Measurements from ENCODE around the gene CLCN2. TPM values are rescaled to one million over a fixed set of nuclear protein-coding genes. Genes with fewer than 3 reads are reported as not detected.
A peak's percentile ranks its signal among the peaks of the same experiment; 100 is the strongest.

Gene CLCN2
- total RNA-seq, 1 experiment from 2014 or later = 13.0 TPM

DNA sequence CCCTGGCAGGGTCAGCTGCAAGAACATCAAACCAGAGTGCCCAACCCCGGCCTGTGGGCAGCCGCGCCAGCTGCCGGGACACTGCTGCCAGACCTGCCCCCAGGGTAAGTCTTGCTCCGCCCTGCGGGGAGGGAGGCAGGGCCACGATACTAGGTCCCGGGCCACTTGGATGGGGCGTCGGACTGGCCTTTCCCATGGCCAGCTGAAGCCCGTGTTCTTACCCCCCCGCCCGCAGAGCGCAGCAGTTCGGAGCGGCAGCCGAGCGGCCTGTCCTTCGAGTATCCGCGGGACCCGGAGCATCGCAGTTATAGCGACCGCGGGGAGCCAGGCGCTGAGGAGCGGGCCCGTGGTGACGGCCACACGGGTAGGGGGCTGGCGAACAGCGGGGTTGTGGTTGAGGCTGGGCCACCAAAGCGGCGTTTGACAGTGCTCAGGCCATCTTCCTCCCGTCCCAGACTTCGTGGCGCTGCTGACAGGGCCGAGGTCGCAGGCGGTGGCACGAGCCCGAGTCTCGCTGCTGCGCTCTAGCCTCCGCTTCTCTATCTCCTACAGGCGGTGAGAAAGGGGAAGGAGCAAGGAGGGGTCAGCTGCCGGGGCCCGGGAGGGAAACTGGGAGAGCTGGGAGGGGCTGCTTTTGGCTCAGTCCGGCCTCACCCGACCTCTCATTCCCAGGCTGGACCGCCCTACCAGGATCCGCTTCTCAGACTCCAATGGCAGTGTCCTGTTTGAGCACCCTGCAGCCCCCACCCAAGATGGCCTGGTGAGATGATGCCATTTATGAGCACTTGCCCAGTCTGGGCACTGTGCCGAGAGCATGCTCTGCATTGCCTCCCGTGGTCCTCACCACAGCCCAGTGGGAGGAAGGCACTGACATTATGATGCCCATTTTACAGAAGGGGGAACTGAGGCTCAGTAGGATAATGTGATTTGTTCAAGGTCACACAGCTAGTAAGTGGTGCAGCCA lies 20.1 kb upstream of the CLCN2 start:
- ChIA-PET POLR2A (ENCODE audit: unreplicated experiment) (no interaction called here), CTCF (no interaction called here)
- DNase-seq (no peak), ATAC-seq (no peak)
- Histone ChIP-seq H3K27ac (ENCODE audit: low read length) (no peak overlapping the region), H3K4me1 (ENCODE audit: insufficient read depth, low read length) (no peaks in the 10 kb centered on the region), H3K4me2 (ENCODE audit: low read length) (no peak overlapping the region), H3K9me2 (replicated peaks; ENCODE audit: low read length) (no peaks in the 10 kb centered on the region), H4K20me1 (ENCODE audit: low read length) (no peaks in the 10 kb centered on the region), H3K4me3 (ENCODE audit: low read length) (no peak overlapping the region), H3K79me2 (ENCODE audit: low read length) (no peaks in the 10 kb centered on the region), H2AFZ (ENCODE audit: low read length) (no peak overlapping the region), H3F3A (ENCODE audit: low read length, unreplicated experiment) (no peaks in the 10 kb centered on the region), H3K9ac (ENCODE audit: low read length) (no peak overlapping the region), H3K36me3 (ENCODE audit: low read depth, low read length) (no peaks in the 10 kb centered on the region), H3K27me3 (ENCODE audit: low read length) (peaks cover 49% of the 10 kb centered on the region), H3K9me3 (ENCODE audit: low read length) (no peaks in the 10 kb centered on the region)
- intact Hi-C loops (cut with micrococcal nuclease) = no loop called here
- no peak for TF ChIP-seq EZH2 (IDR thresholded peaks at IDR 0.05; ENCODE audit: low read length, unreplicated experiment)
- no peak for TF ChIP-seq CTCF (conservative IDR thresholded peaks at IDR 0.05; ENCODE audit: low read depth, low read length)
- TF ChIP-seq EZH2phosphoT487 (IDR thresholded peaks at IDR 0.05; ENCODE audit: borderline replicate concordance, low read length) = no peak
- BruUV-seq (replicated peaks) = no TSS peak

DNA sequence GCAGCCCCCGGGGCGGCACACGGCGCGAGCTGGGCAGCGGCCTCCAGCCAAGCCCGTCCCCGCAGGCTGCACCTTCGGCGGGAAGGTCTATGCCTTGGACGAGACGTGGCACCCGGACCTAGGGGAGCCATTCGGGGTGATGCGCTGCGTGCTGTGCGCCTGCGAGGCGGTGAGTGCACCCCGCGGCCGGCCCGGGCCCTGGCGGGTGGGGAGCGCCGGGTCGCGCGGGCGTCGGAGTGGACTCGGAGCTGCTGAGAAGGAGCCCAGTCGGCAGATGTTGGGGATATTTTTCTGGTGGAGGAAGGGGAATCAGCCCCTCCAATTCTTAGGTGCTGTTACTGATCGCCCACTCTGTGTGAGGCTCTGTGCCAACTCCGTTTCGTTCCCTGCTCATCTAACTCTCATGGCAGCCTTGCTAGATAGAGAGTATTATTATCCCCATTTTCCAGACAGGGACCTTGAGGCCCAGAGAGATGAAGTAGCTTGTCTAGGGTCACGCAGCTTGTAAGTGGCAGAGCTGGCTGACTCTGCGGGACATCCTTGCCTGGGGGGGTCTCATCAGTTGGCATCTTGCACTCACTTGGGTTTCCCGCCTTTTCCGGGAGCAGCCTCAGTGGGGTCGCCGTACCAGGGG lies 19.3 kb upstream of the CLCN2 start:
- H3K36me3 ChIP-seq (ENCODE audit: low read depth, low read length) = no peaks in the 10 kb centered on the region
- intact Hi-C loops (cut with micrococcal nuclease) = no loop called here
- peak overlapping the region; percentile 58; the same call in 1 of the 2 replicates for H2AFZ ChIP-seq (ENCODE audit: low read length)

More for the DNA sequence above, 19.3 kb upstream of the CLCN2 start:
- ChIA-PET CTCF (no interaction called here), POLR2A (ENCODE audit: unreplicated experiment) (interaction anchor here (0.5 kb wide), 1 partner anchor 170 kb away, joined by 3 read pairs; no protein-coding TSS in a partner anchor)
- DNase-seq = no peak
- Histone ChIP-seq H3F3A (ENCODE audit: low read length, unreplicated experiment) (no peaks in the 10 kb centered on the region), H3K9me2 (replicated peaks; ENCODE audit: low read length) (no peaks in the 10 kb centered on the region), H3K79me2 (ENCODE audit: low read length) (no peaks in the 10 kb centered on the region), H3K4me3 (ENCODE audit: low read length) (peak overlapping the region; percentile 31; the same call in 1 of the 2 replicates), H3K9ac (ENCODE audit: low read length) (no peak overlapping the region), H3K27ac (ENCODE audit: low read length) (no peak overlapping the region), H3K9me3 (ENCODE audit: low read length) (no peaks in the 10 kb centered on the region), H3K4me2 (ENCODE audit: low read length) (peak overlapping the region; percentile 70), H3K27me3 (ENCODE audit: low read length) (peaks cover 57% of the 10 kb centered on the region), H4K20me1 (ENCODE audit: low read length) (no peaks in the 10 kb centered on the region), H3K4me1 (ENCODE audit: insufficient read depth, low read length) (no peaks in the 10 kb centered on the region)
- no TSS peak for BruUV-seq (replicated peaks)
- TF ChIP-seq EZH2phosphoT487 (IDR thresholded peaks at IDR 0.05; ENCODE audit: borderline replicate concordance, low read length) (peak; percentile 88), EZH2 (IDR thresholded peaks at IDR 0.05; ENCODE audit: low read length, unreplicated experiment) (peak; percentile 100), CTCF (conservative IDR thresholded peaks at IDR 0.05; ENCODE audit: low read depth, low read length) (no peak)
- ATAC-seq = peak; percentile 16; the same call in 1 of the 2 replicates

Measured in PC-3 (cell line).